Psoas muscle (tissue), 8 donors: Measurements from ENCODE around the gene CYP2C8. TPM values are rescaled to one million over a fixed set of nuclear protein-coding genes. Genes with fewer than 3 reads are reported as not detected.
"Not testable (repeated sequence)": the region's sequence is repeated elsewhere in the genome, so short reads cannot be mapped to it uniquely, and the experiment has no call there.

Experiments used
- ATAC-seq, 4 donors: fragments of 200-7000 bp; cut with Tn5 transposase; one replicate each; pipeline ENCODE4 v1.9.1; 2020; ENCODE audit warnings: moderate library complexity in 3 of 4, mild to moderate bottlenecking in 2 of 4
- DNase-seq, 2 donors: peaks; one replicate each; pipeline ENCODE4 v3.0.0-alpha.2; 2020
- H3K27ac ChIP-seq: fragments of 200-600 bp; one replicate; pipeline ENCODE4 v1.8.0; 2022
- H3K27me3 ChIP-seq, 3 donors: fragments of 200-600 bp in 1 of 3; one replicate each; pipeline versions ENCODE4 v1.6.1 to v1.8.0; 2013 to 2022; ENCODE audit warnings: low read length in 2 of 3, mild to moderate bottlenecking in 2 of 3, moderate library complexity in 1 of 3; ENCODE audit not compliant: insufficient read depth in 3 of 3
- H3K36me3 ChIP-seq, 2 donors: fragments of 200-600 bp in 1 of 2; one replicate each; pipeline versions ENCODE4 v1.6.1 to v1.8.0; 2013 to 2022; ENCODE audit warnings: low read depth in 1 of 2, mild to moderate bottlenecking in 1 of 2, moderate library complexity in 1 of 2; ENCODE audit not compliant: insufficient read depth in 1 of 2
- H3K4me1 ChIP-seq: fragments of 200-600 bp; one replicate; pipeline ENCODE4 v1.8.0; 2022
- H3K4me3 ChIP-seq: fragments of 200-600 bp; one replicate; pipeline ENCODE4 v1.8.0; 2022; ENCODE audit warnings: mild to moderate bottlenecking
- H3K9me3 ChIP-seq: fragments of 200-600 bp; one replicate; pipeline ENCODE4 v1.8.0; 2022
- WGBS, 3 donors: extraction: QIAGEN DNeasy Blood & Tissue Kit; methylation state at CpG; one replicate each; pipeline versions ENCODE4 v1.1.6 to v1.1.7; 2013; 5-methylcytosine and 5-hydroxymethylcytosine counted together
- intact Hi-C, 2 donors: fragments of 100-400 bp; cut with DNase I; formaldehyde crosslinking; loops; one replicate each; pipeline versions ENCODE4 v1.11.0 to v1.14.2; 2022
- long read RNA-seq, 2 donors: library from polyadenylated mRNA; unstranded; transcript quantifications; one replicate each; pipeline ENCODE4 v2.0.0, GENCODE V29; 2021
- polyA plus RNA-seq, 3 donors: library from polyadenylated mRNA; stranded (reverse); fragments of 200-250 nt; gene quantifications; one replicate each; pipeline ENCODE4 v1.2.3, GENCODE V29; 2013
- total RNA-seq, 4 donors: library from RNA; stranded (reverse); fragmentation: NEBNext Ultra II Directional in 2 of 4; extraction: Animal tissue kit (Norgen Biotek cat#: 25700) in 2 of 4; gene quantifications; one replicate each; pipeline versions ENCODE4 v1.2.1 to v1.2.4, GENCODE V29; 2021 to 2023
- TF ChIP-seq, protein P1 (sequence below): fragments of 200-600 bp; IDR thresholded peaks from one replicate; pipeline ENCODE4 v1.8.0; 2022; ENCODE audit warnings: antibody characterized with exemption
- donor health status: healthy with polysubstance abuse.
- donor health status: DM: no; HTN: no; CAD: no; lungs with moderate emphysema.
- donor health status: Bipolar disorder and iron deficiency.
- donor health status: healthy.
- donor health status: DM: yes; HTN: yes; CAD: no.
- donor health status: DM: no; HTN: no; CAD: no.
- donor health status: DM: no; HTN: no; CAD: no.
- donor health status: DM: yes; HTN: yes; CAD: no.

CYP2C8 gene
- total RNA-seq (under 1 TPM in 1 of 4 donors, not detected in 3; 0.38 TPM), polyA plus RNA-seq (under 1 TPM in 2 of 3 donors, not detected in 1; 0.06 to 0.07 TPM)
- long read RNA-seq, donor 1 = 0 reads
- long read RNA-seq, donor 2 = 0 reads

- Histone ChIP-seq H3K4me3 (no peak within 1 kb of the TSS), H3K9me3 (no peaks in the 10 kb centered on the region), H3K27me3 (no peaks in the 10 kb centered on the region), H3K4me1 (no peaks in the 10 kb centered on the region), H3K36me3 (no peaks in the 10 kb centered on the region), H3K27ac (no peak within 1 kb of the TSS)
- intact Hi-C loops = no loop called here
- TF ChIP-seq, protein P1, sequence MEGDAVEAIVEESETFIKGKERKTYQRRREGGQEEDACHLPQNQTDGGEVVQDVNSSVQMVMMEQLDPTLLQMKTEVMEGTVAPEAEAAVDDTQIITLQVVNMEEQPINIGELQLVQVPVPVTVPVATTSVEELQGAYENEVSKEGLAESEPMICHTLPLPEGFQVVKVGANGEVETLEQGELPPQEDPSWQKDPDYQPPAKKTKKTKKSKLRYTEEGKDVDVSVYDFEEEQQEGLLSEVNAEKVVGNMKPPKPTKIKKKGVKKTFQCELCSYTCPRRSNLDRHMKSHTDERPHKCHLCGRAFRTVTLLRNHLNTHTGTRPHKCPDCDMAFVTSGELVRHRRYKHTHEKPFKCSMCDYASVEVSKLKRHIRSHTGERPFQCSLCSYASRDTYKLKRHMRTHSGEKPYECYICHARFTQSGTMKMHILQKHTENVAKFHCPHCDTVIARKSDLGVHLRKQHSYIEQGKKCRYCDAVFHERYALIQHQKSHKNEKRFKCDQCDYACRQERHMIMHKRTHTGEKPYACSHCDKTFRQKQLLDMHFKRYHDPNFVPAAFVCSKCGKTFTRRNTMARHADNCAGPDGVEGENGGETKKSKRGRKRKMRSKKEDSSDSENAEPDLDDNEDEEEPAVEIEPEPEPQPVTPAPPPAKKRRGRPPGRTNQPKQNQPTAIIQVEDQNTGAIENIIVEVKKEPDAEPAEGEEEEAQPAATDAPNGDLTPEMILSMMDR = no peak
- ATAC-seq = no peak
- no peak for DNase-seq
These were observed at the start of gene CYP2C8 for GRCh38 chr10:95069286-95069685. TSS of gene CYP2C8 (minus strand) at chr10:95069497. CDS start at chr10:95069402, 95 bp downstream.

DNA sequence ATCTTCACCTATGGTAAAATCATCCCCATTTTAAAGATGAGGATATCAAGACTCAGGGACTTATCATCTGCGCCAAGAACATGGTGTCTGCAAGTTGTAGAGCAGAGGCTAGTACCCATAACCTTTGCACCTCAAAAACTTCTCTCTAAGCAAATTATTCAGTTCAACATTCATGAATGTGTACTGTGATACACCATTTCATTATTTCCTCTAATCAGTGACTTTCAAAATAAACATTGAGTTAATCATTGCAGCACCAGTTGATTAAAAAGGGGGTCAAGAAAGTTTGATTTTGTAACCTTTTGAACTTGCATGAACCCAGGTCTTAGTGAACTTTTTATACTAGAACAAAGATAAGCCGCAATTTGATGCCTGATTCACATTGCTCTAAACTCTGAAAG is 47.6 kb upstream of the CYP2C8 start:
- H3K27me3 ChIP-seq = no peaks in the 10 kb centered on the region
- no peak overlapping the region for H3K4me3 ChIP-seq
- no peak overlapping the region for H3K27ac ChIP-seq
- TF ChIP-seq, protein P1 = no peak
- ATAC-seq (no peak), DNase-seq (no peak)
- WGBS, 3 donors = 46 to 88% (median 65%) methylated on average over 2 of the region's 2 CpGs
- H3K9me3 ChIP-seq = peaks cover 9% of the 10 kb centered on the region
- no peaks in the 10 kb centered on the region for H3K4me1 ChIP-seq
- no peaks in the 10 kb centered on the region for H3K36me3 ChIP-seq
- intact Hi-C loops = no loop called here

- intact Hi-C loops = not testable (repeated sequence)
- 70 to 84% (median 73%) methylated on average over 6 of the region's 6 CpGs for WGBS, 3 donors
These were observed 41.5 kb upstream of the CYP2C8 start for GRCh38 chr10:95110823-95111222.

DNA sequence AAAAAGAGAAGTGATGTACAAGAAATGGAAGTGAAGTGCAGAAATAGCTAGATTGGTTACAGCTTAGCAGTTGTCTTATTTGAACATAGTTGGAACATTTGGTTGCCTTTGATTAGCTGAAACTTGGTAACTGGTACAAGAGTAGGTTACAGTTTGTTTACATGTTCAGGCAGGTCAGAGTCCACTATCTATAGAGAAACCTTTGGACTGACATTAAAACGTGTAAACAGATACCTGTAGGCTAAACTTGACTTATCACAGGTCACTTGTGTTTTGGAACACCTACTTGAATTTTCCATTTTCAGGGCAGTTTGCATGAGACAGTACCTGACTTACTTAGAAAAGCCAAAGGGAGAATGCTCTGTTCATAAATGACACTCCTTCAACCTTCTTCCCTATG is 28.5 kb upstream of the CYP2C8 start:
- TF ChIP-seq, protein P1 = no peak
- H3K4me1 ChIP-seq = no peaks in the 10 kb centered on the region
- intact Hi-C loops = no loop called here
- 39 to 61% (median 44%) methylated on average over 1 of the region's 1 CpG for WGBS, 3 donors
- H3K36me3 ChIP-seq = no peaks in the 10 kb centered on the region
- no peaks in the 10 kb centered on the region for H3K9me3 ChIP-seq
- DNase-seq (no peak), ATAC-seq (no peak)
- H3K27ac ChIP-seq = no peak overlapping the region
- H3K27me3 ChIP-seq = no peaks in the 10 kb centered on the region
- no peak overlapping the region for H3K4me3 ChIP-seq

More at GRCh38 chr10:95110823-95111222, 41.5 kb upstream of the CYP2C8 start:
- H3K4me1 ChIP-seq, H3K27me3 ChIP-seq, ATAC-seq, H3K9me3 ChIP-seq, H3K4me3 ChIP-seq, H3K27ac ChIP-seq, H3K36me3 ChIP-seq, DNase-seq: not testable (repeated sequence)

- H3K4me1 ChIP-seq = no peaks in the 10 kb centered on the region
- no peak overlapping the region for H3K27ac ChIP-seq
- no peaks in the 10 kb centered on the region for H3K9me3 ChIP-seq
- intact Hi-C loops = no loop called here
- no peaks in the 10 kb centered on the region for H3K36me3 ChIP-seq
- no peak overlapping the region for H3K4me3 ChIP-seq
- no peaks in the 10 kb centered on the region for H3K27me3 ChIP-seq
- 86 to 95% (median 92%) methylated on average over 1 of the region's 1 CpG for WGBS, 3 donors
- TF ChIP-seq, protein P1 = no peak
- DNase-seq = no peak
- ATAC-seq = no peak
These were observed 26.8 kb upstream of the CYP2C8 start for GRCh38 chr10:95096143-95096542.

DNA sequence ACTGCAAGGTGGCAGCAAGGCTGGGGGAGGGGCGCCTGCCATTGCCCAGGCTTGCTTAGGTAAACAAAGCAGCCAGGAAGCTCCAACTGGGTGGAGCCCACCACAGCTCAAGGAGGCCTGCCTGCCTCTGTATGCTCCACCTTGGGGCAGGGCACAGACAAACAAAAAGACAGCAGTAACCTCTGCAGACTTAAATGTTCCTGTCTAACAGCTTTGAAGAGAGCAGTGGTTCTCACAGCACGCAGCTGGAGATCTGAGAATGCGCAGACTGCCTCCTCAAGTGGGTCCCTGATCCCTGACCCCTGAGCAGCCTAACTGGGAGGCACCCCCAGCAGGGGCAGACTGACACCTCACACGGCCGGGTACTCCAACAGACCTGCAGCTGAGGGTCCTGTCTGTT is 10.3 kb upstream of the CYP2C8 start:
- H3K27ac ChIP-seq, H3K4me3 ChIP-seq, H3K9me3 ChIP-seq, H3K4me1 ChIP-seq, H3K27me3 ChIP-seq, H3K36me3 ChIP-seq, ATAC-seq, intact Hi-C loops, DNase-seq: not testable (repeated sequence)
- WGBS, 3 donors = 85 to 91% (median 85%) methylated on average over 2 to 4 of the region's 5 CpGs
